Smooth muscle cell of the brain vasculature (primary cell): ENCODE data around the gene IBA57.

Experiments used
- DNase-seq: peaks from one replicate; pipeline ENCODE4 v3.0.0-alpha.2; 2012; ENCODE audit warnings: low read depth, low spot score

The IBA57 gene

DNA sequence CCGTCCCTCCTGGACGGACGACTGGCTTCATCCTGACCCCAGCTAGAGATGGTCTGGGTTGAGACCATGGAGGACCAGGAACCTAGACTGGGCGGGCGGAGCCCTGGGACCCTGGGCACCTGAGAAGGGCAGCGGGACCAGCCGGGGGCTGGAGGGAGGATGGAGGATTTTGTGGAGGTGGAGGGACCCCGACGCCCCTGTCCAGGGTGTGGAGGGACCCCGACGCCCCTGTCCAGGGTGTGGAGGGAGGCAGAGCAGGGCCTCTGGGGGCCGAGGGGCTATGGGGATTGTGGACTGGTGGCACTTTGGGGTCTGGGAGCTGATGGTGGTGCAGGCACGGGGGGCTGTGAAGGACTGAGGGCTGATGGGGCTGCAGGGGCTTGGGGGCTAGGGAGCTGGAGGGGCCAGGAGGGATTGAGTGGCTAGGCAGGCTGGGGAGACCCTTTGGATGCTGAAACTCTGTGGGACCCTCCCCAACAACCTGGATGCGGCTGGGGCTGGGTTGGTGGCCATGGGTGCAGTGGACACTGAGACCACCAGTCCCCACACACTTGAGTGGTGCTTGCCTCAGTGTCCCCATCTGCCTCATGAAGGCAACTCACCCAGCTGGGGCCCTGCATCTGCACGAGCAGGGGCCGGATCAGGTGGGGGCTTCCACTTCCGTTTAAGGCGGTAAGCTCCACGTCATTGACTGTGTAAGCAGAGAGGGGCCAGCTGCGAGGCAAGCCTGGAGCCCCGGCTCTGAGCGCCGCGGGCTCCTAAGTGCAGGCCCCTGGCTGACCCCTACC lies 8.5 kb upstream of the IBA57 start:
- DNase-seq, result no peak

DNA sequence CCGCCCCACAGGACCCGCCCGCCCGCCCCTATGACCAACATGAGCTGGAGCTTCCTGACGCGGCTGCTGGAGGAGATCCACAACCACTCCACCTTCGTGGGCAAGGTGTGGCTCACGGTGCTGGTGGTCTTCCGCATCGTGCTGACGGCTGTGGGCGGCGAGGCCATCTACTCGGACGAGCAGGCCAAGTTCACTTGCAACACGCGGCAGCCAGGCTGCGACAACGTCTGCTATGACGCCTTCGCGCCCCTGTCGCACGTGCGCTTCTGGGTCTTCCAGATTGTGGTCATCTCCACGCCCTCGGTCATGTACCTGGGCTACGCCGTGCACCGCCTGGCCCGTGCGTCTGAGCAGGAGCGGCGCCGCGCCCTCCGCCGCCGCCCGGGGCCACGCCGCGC lies 7.9 kb upstream of the IBA57 start:
- DNase-seq, result no peak

DNA sequence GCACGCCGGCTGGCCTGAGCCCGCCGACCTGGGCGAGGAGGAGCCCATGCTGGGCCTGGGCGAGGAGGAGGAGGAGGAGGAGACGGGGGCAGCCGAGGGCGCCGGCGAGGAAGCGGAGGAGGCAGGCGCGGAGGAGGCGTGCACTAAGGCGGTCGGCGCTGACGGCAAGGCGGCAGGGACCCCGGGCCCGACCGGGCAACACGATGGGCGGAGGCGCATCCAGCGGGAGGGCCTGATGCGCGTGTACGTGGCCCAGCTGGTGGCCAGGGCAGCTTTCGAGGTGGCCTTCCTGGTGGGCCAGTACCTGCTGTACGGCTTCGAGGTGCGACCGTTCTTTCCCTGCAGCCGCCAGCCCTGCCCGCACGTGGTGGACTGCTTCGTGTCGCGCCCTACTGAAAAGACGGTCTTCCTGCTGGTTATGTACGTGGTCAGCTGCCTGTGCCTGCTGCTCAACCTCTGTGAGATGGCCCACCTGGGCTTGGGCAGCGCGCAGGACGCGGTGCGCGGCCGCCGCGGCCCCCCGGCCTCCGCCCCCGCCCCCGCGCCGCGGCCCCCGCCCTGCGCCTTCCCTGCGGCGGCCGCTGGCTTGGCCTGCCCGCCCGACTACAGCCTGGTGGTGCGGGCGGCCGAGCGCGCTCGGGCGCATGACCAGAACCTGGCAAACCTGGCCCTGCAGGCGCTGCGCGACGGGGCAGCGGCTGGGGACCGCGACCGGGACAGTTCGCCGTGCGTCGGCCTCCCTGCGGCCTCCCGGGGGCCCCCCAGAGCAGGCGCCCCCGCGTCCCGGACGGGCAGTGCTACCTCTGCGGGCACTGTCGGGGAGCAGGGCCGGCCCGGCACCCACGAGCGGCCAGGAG lies 7.2 kb upstream of the IBA57 start:
- DNase-seq, result no peak

DNA sequence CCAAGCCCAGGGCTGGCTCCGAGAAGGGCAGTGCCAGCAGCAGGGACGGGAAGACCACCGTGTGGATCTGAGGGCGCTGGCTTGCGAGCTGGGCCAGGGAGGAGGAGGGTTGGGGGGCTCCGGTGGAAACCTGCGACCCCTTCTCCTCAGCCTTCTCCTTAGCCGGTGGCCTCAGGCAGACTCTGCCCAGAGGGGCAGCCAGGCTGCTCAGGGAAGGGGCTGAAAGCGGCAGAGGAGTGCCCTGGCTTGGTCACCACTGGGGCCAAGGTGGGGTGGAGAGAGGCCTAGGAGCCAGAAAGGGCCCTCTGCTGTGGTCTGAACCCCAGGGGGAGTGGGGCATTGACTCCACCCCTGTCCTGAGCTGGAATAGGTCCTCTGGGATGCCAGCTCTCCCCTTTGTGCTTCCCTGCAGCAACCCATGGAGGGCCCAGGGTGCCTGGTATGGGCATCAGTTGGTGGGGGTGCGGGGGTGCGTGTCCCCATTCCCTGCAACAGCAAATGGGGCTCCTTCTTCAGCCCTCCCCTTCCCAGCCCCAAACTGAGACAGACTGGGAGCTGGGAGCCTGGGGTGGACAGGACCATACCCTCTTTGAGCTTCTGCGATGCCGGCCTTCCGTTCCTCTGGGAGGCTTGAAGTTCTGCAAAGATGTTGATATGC lies 6.5 kb upstream of the IBA57 start:
- no peak for DNase-seq

DNA sequence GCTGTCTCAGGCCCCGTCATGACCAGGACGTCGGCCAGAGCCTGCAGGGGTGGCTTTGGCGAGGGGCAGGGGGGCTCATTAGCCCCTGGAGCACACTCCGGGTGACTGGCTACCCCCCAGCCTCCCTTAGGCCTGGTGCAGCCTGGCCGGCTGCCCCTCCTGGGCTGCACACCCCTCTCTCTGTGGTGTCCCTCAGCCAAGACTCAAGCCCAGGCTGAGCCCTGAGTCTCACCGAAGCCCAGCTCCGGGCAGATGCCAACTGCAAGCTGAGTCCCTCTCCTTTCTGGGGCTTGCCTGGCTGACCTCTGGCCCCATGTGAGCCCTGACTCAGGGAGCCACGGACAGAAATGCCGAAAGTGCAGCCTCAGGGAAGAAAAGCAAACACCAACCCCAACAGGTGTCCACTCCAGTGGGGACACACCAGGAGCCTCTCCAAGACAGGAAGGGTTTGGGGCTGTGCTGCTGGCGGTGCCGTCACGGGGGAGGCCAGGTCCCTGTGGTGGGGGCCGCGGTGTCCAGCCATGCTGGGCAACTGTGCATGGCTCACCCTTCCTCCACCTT lies 5.3 kb upstream of the IBA57 start:
- no peak for DNase-seq

DNA sequence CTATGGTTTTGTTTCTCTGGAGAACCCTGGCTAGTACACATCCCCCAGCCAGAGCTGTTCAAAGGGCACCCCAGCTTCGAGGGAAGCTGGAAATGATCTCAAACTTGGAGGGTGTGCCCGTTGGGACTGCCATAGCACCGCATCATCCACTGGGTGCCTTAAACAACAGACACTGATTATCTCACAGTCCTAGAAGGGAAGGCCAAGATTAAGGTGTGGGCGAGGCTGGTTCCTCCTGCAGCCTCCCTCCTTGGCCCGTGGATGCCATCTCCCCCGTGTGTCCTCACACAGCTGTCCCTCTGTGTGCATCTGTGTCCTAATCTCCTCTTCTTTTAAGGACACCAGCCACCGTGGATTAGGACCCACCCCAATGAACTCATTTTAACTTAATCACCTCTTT lies 4.2 kb upstream of the IBA57 start:
- no peak for DNase-seq

DNA sequence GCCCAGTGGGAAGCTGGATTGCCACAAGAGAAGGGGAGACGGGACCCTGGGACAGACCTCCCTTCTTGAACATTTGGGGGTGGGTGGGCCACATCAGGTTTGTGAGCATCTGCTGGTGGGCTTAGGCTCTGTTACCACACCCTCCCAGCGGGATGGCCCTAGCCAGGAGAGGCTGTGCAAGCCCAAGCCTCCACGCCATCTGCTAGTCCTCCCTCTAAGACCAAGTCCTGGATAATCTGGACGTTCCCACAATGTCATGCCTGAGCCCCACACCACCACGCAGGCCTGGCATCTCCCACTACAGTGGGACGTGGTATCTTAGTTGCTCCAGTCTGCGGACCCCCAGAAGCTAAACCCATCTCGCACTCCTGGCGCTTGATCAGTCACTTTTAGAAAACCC lies 3.7 kb upstream of the IBA57 start:
- no peak for DNase-seq

DNA sequence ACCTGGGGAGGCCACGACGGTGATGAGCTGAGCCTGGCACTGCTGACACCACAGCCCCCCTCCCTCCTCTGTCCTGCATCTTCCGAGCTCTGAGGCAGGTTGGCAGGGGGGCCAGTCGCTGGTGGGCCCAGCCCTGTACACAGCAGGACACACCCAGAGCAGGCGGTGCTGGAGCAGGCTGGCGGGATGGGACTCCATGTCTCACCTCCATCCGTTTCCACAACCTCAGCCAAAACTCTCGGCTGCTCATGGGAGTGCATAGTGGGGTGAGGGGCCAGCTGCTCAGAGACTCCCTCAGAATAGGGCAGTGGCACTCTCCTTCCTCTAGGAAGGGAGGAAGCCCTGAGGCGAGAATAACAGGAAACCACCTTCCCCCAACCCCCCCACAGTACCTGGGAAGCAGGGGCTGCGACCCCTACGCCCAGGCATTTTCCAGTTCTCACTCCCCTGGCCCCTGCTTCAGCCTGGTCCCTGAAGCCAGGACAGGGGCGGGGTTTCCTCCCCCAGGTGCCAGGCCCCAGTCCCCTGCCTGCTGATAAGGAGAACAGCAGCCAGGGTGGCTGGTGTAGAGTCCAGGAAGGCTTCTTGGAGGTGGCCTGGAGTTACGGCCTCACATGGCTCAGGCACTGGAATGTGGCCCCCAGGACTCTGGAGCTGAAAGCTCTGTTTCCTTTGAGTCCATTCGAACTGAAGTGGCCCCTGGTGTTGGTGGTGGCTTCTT lies 3.2 kb upstream of the IBA57 start:
- no peak for DNase-seq

DNA sequence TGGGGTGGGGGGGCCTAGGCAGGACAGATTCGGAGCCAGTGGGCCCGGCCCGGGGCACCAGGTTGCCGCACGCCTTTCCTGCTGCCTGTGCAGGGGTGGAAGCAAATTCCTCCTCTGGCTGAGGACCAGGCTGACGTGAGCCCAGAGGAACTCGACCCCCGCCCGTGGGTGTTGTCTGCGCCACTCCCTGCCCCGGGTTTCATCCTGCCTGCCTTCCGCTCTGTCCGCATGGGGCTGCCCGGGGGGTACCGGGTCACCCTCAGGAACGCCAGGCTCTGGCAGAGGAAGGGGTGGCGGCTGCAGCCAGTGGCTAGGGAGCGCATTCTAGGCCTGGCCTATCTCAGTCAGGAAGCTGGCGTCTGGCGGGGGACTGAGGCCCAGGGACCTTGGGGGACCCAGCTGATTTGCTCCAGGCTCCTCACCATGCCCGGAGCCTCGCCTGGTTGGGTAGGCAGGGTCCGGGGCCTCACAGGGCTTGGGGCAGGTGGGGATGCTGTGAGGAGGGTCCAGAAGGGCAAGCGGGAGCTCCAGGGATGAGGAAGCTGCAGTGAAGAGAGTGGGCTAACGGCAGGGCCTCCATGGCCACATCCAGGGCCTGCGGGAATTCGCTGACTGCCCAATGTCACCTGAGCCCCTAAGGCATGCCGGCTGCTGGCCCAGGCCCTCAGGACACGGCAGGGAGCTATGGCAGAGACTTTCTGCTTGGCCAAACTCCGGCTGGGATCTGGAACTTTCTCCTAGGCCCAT lies 2.4 kb upstream of the IBA57 start:
- no peak for DNase-seq

DNA sequence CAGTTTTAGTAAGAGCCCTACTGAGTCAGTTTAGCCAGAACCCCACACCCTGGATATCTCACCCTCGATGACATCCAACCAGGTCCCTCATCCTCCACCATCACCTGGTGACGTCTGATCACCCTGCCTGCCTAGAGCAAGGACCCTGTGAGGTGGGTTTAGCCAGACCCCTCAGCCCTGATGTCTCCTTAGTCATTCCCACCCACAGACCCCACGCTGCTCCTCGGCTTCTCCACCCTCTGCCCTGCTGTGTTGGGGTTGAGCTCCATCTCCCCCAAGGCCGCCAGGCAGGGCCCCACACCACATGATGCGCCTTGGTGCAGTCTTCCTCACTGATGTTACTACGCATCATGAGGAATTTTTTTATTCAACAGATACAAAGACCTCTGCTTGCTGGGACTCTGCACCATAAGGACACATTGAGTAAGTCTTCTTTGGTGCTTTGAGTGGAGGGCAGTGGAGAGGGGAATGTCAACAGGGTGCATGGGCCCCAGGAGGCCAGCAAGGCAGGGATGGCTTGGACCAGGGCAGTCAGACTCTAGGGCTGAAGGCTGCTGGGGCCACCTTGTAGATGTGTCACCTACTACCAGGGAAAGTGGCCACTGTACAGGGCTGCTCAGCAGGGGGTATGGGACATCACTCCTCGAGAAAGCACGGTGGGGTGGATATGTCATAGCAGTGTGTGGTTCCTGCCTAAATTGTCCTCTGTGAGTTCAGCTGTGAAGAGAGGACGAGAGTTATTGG lies 1.7 kb upstream of the IBA57 start:
- DNase-seq, result no peak

DNA sequence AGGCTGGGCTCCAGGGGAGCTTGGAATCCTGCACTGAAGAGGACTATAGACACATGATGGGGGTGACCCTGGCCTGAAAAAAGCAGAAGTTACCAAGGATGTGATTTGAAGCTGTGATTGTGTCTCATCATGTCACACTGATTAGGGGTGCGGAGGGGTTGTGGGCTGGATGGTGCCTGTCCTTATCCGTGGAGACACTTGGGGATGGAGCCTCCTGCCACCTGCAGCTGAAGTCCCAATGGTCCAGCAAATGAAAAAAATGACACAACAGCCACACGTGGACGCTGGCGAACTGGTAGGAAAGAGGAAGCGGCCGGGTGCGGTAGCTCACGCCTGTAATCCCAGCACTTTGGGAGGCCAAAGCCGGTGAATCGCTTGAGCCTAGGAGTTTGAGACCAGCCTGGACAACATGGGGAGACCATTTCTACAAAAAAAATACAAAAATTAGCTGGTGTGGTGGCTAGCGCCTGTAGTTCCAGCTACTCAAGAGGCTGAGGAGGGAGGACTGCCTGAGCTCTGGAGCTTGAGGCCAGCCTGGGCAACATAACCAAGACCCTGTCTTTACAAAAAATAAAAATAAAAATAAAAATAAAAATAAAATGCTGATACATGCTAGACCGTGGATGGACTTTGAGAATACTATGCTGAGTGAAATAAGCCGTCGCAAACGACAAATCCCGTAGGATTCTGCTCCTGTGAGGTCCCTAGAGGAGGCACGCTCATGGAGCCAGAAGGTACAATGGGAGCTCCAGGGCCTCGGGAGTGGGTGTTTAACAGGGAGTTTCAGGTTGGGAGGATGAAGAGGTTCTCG lies 838 bp upstream of the IBA57 start:
- DNase-seq, result no peak

DNA sequence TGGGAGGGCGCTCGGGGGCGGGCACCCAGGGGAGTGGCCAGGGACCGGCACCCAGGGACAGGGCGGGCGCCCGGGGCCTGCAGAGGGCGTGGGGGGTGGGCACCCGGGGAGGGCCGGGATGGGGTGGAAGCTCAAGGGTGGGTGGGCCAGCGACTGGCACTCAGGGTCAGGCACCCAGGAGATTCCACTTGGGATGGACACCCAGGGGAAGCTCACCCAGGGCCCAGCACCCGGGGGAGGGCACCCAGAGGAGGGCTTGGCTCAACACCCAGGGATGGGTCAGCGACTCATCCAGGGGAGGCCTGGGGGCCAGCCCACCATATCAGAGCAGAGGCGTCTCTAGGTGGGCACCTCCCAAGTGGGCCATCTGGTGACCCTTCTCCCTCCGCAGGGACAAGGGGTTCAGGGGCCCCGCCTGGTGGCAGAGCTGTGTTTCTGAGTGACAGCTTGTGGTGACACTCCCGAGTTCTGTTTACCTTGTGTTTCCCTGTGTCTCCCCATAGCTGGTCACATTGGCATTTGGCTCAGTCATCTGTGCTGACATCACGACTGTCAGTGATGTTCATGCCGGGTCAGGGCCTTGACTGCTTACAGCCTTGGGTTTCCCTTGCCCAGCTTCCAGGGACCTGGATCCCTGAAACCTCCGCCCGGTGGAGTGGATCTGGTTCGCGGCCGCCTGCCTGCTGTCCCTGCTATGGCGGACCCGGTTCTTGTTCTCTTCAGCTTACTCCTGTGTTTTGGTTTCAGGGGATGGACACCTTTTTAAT lies 749 bp downstream of the IBA57 start:
- no peak for DNase-seq

DNA sequence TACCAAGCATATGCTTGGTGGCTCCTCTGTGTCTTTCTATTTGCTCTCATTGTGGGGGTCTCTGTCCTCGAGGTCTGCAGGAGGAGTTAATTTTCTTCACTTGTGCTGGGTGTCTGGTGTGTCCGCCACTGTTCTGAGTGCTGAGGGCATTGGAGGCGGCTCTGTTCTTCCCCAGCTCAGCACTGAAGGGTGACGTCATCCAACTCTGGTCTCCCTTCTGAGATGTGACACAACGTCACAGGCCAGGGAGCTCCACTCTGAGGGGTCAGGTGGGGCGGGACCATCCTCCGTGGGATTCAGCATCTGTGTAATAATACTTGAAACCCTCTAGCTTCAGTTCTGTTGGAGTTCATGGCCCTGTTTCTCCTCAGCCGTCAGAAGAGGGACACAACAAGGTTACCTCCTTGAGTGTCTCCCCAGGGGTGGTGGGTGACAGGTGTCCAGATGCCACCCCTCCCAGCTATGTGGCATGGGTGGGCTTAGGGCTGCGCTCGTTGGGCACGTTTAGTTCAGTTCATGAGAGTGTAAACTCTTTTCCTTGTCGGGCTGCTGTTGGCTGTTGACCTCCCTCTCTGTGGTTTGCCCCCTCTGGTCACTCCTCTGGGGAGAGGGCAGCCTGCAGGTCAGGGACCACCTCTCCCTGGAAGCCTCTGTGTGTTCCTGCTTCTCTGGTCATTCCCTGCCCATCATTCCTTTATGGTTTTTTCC lies 3.1 kb downstream of the IBA57 start:
- no peak for DNase-seq

DNA sequence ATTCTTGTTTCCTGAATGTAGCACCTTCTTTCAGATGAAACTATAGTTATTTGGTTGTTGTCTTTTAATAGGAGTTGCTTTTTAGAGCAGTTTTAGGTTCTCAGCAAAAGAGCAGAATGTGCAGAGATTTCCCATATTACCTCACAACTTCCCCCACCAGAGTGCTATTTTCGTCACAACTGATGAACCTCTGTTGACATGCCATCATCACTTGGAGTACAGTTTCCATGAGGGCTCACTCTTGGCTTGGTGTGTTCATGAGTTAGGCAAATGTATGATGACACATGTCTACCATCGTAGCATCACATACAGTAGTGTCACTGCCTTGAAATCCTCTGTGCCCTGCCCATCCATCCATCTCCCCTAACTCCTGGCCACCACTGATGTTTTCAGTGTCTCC lies 3.7 kb downstream of the IBA57 start:
- no peak for DNase-seq

DNA sequence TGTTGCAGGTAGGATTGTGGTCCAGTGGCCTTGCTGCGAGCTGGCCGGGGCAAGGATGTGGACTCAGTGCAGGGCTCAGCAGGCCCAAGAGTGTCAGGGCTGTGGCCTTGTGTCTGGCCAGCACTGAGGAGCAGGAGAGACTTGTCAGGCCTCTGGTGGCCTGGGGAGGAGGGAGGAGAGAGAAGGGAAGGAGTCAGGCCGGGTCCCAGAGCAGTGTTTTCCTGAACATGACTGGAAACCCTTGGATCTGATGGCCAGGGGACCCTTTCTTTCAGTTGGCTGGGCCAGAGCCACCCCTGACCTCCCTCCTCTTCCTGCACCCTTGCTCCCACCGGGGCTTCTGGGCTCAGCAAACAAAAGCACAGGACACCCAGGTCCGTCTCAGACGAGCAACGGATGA lies 5.1 kb downstream of the IBA57 start:
- no peak for DNase-seq

DNA sequence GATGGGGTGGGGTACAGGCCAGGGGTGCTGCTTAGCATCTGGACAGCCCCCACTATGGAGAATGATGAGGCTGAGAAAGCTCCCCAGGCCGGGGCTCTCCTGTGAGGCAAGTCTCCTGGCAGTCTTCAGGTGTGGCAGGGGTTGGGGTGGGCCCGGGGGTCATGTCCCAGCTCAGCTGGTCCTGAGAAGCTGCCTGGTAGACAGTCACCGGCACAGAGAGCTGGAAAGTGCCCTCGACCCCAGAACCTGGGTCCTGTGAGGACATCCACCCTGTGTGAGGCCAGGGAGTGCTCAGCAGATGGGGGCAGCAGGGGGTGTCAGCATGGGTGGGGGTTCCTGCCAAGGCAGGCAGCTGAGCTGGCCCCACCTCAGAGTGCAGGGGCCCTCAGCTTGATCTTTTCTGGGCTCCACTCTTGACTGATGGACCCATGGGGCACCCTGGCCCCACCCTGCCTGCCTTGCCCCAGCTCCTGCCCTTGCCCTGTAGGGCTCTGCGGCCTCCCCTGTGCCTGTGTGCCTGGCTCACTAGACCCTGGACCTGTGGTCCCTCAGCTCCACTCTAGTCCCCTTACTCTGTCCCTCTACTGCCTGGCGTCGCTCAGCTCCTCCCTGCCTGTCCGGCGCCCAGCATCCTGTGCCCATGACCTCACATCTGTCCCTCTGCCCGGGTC lies 5.8 kb downstream of the IBA57 start:
- DNase-seq, result no peak
